ENCODE results near the gene CYFIP1. TPM values are rescaled to one million over a fixed set of nuclear protein-coding genes. Genes with fewer than 3 reads are reported as not detected.
A peak's percentile ranks its signal among the peaks of the same experiment; 100 is the strongest.
"Not testable (repeated sequence)": the region's sequence is repeated elsewhere in the genome, so short reads cannot be mapped to it uniquely, and the experiment has no call there.

CYFIP1 gene
- total RNA-seq, 1 experiment from 2014 or later = 143 TPM

GRCh38 chr15:22988811-22989210, 8.6 kb upstream of the CYFIP1 start (continued):
- TF ChIP-seq MAX (IDR thresholded peaks at IDR 0.05) = no peak
- TF ChIP-seq SIN3A (IDR thresholded peaks at IDR 0.05; ENCODE audit: low read depth) = no peak
- TF ChIP-seq YY1 (IDR thresholded peaks at IDR 0.05; ENCODE audit: extremely low read depth, insufficient replicate concordance, low read depth, low read length) = no peak
- TF ChIP-seq ATF3 (IDR thresholded peaks at IDR 0.05) = no peak
- no peak for TF ChIP-seq CEBPB (IDR thresholded peaks at IDR 0.05; ENCODE audit: low read depth)
- no peak for TF ChIP-seq FOSL1 (IDR thresholded peaks at IDR 0.05; ENCODE audit: low read depth)
- TF ChIP-seq EGR1 (IDR thresholded peaks at IDR 0.05; ENCODE audit: low read depth) = no peak
- TF ChIP-seq TCF7L2 (IDR thresholded peaks at IDR 0.05; ENCODE audit: borderline replicate concordance, extremely low read depth, insufficient read depth, insufficient read length) = no peak
- no peak for TF ChIP-seq ZFX (IDR thresholded peaks at IDR 0.05)
- no peak for TF ChIP-seq RAD21 (IDR thresholded peaks at IDR 0.05; ENCODE audit: low read depth)
- TF ChIP-seq CBX3 (IDR thresholded peaks at IDR 0.05; ENCODE audit: low read depth) = no peak

- CTCF ChIA-PET; RAD21 ChIA-PET (ENCODE audit: low non-redundant PET in 1 of 2, low total read pairs in 2 of 2, uncharacterized antibody in 2 of 2, unreplicated experiment in 2 of 2); H3K27ac ChIP-seq (ENCODE audit: low read depth, low read length); POLR2A ChIA-PET; ATAC-seq; DNase-seq (ENCODE audit: low read depth, low spot score); H3K9me3 ChIP-seq (ENCODE audit: control insufficient read depth in 1 of 2, insufficient read depth in 1 of 2, low read depth in 1 of 2, low read length in 2 of 2); H3K4me3 ChIP-seq (replicated peaks in 1 of 2; ENCODE audit: low read depth in 1 of 2, low read length in 2 of 2); H3K9ac ChIP-seq (ENCODE audit: low read length); H3K27me3 ChIP-seq (ENCODE audit: insufficient read depth, low read length); BruUV-seq (replicated peaks); H3K36me3 ChIP-seq (ENCODE audit: control insufficient read depth in 1 of 2, insufficient read depth in 2 of 2, low read length in 2 of 2); H2AFZ ChIP-seq (ENCODE audit: low read depth, low read length, poor library complexity, severe bottlenecking); H3K9me2 ChIP-seq (ENCODE audit: insufficient read depth): not testable (repeated sequence)
- Histone ChIP-seq H4K20me1 (ENCODE audit: insufficient read depth) (peaks cover 11% of the 10 kb centered on the region; the same call in 1 of the 2 replicates), H3K4me1 (ENCODE audit: control insufficient read depth in 1 of 2, insufficient read depth in 2 of 2, low read length in 2 of 2) (peaks cover 15 to 23% of the 10 kb centered on the region in 2 experiments), H3K79me2 (ENCODE audit: insufficient read depth, low read length) (peaks cover 30% of the 10 kb centered on the region), H3K4me2 (ENCODE audit: low read length) (peak overlapping the region; percentile 87)
- intact Hi-C loops (cut with micrococcal nuclease) = loop anchor here (5.0 kb wide), 1 partner anchor 85 kb away; no protein-coding TSS in a partner anchor
Measured at GRCh38 chr15:22981931-22982330, 1.8 kb upstream of the CYFIP1 start.

Measured in HCT116 (cell line).